ENCODE data around the gene LIPI. TPM values are rescaled to one million over a fixed set of nuclear protein-coding genes. Genes with fewer than 3 reads are reported as not detected.
"Not testable (repeated sequence)": the region's sequence is repeated elsewhere in the genome, so short reads cannot be mapped to it uniquely, and the experiment has no call there.

LIPI gene
- total RNA-seq, 4 donors from 2014 or later = not detected

DNA sequence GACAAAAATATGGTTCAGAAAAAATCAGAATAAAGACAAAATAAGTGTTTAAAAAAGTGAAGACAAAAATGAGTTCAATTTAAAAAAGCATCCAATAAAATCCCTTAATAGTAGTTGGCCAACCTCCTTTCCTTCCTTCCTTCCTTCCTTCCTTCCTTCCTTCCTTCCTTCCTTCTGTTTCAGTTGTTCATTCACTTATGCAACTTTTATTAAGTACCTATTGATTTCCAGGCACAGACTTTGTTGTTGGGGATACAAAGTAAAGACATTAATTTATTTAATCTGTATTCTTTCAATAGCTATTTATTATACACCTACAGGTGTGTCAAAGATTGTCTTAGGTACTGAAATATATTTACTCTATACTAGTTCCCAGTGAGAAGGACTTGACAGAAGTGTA, 2.4 kb upstream of the LIPI start:
- TF ChIP-seq POLR2AphosphoS5 (IDR thresholded peaks at IDR 0.05) (no peak), POLR2A (IDR thresholded peaks at IDR 0.05; ENCODE audit: low read depth) (no peak)
- TF ChIP-seq, protein P1, sequence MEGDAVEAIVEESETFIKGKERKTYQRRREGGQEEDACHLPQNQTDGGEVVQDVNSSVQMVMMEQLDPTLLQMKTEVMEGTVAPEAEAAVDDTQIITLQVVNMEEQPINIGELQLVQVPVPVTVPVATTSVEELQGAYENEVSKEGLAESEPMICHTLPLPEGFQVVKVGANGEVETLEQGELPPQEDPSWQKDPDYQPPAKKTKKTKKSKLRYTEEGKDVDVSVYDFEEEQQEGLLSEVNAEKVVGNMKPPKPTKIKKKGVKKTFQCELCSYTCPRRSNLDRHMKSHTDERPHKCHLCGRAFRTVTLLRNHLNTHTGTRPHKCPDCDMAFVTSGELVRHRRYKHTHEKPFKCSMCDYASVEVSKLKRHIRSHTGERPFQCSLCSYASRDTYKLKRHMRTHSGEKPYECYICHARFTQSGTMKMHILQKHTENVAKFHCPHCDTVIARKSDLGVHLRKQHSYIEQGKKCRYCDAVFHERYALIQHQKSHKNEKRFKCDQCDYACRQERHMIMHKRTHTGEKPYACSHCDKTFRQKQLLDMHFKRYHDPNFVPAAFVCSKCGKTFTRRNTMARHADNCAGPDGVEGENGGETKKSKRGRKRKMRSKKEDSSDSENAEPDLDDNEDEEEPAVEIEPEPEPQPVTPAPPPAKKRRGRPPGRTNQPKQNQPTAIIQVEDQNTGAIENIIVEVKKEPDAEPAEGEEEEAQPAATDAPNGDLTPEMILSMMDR (IDR thresholded peaks at IDR 0.05) = no peak

DNA sequence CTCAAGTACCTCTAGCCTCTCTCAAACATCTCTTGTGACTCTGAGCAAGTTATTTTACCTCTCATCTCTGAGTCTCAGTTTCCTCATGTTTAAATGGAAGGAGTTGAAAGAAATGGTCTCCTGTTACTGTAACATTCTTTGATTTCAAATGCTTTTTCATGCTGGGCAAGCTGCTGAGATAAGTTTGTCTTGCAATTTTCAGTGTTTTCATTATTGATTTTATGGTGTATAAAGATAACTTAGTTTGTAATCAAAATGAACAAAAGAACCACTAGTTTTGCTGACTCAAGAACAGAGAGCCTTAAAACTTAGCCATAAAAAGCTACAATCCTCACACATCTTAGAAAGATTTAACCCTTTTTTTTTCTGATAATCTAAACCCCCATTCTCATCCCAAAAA, 4.5 kb downstream of the LIPI start:
- TF ChIP-seq POLR2AphosphoS5 (IDR thresholded peaks at IDR 0.05) = no peak
- no peak for TF ChIP-seq POLR2A (IDR thresholded peaks at IDR 0.05; ENCODE audit: low read depth)
- TF ChIP-seq, protein P1 (IDR thresholded peaks at IDR 0.05) = no peak
- no peaks in the 10 kb centered on the region for H3K36me3 ChIP-seq
- H3K4me3 ChIP-seq = no peak overlapping the region
- H3K4me1 ChIP-seq = no peaks in the 10 kb centered on the region
- intact Hi-C loops (cut with DNase I) = no loop called here
- H3K9me3 ChIP-seq = no peaks in the 10 kb centered on the region
- DNase-seq (ENCODE audit: extremely low spot score) = no peak
- H3K27me3 ChIP-seq = no peaks in the 10 kb centered on the region
- no peak overlapping the region for H3K27ac ChIP-seq (replicated peaks in 1 of 4)

More for the DNA sequence above, 2.4 kb upstream of the LIPI start:
- intact Hi-C loops (cut with DNase I) = no loop called here
- Histone ChIP-seq H3K4me3 (no peak overlapping the region), H3K27me3 (peaks cover 0 to 26% (median 5%) of the 10 kb centered on the region in 4 donors), H3K36me3 (no peaks in the 10 kb centered on the region), H3K9me3 (no peaks in the 10 kb centered on the region), H3K4me1 (peaks cover 7 to 14% (median 10%) of the 10 kb centered on the region in 4 donors), H3K27ac (replicated peaks in 1 of 4) (no peak overlapping the region)
- DNase-seq (ENCODE audit: extremely low spot score) = no peak

DNA sequence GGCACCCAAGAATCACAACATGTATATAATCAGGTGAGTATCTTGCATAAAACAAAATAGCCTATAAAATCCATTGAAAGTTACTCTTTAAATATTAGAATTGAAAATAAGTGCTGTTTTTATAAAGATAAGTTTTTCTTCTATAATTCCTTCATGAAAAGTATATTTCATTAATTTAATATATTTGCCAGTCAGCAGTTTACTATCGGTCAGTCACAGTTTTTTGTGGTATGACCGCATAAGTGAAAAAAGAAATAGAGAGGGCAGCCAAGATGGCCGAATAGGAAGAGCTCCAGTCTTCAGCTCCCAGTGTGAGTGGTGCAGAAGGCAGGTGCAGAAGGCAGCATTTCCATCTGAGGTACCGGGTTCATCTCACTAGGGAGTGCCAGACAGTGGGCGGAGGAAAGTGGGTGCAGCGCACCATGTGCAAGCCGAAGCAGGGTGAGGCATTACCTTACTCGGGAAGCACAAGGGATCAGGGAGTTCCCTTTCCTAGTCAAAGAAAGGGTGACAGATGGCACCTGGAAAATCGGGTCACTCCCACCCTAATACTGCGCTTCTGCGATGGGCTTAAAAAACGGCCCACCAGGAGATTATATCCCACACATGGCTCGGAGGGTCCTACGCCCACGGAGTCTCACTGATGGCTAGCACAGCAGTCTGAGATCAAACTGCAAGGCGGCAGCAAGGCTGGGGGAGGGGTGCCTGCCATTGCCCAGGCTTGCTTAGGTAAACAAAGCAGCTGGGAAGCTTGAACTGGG, 44.1 kb downstream of the LIPI start:
- 85% methylated on average over 16 of the region's 16 CpGs for WGBS

DNA sequence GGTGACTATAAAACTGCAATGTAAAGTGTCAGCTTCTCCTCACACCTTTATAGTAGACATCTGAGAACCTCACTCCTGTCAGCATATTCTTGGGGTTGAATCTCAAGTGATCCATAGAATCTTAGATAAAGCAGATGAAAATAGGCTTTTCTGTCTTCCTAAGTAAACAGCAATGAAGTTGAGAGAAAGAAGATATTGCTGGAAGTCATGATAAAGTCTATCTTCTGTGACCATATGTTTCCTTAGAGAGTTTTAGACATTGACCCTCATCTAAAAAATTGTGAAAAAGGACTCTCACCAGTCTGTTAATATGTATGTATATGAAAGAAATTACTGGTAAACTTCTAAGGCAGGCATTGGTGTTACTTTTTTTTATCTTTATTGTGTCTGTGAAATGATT, 66.8 kb downstream of the LIPI start:
- intact Hi-C loops (cut with DNase I) = no loop called here
- H3K4me1 ChIP-seq = no peaks in the 10 kb centered on the region
- H3K27me3 ChIP-seq = no peaks in the 10 kb centered on the region

More for the DNA sequence above, 44.1 kb downstream of the LIPI start:
- H3K27me3 ChIP-seq; H3K4me1 ChIP-seq; H3K9me3 ChIP-seq; H3K36me3 ChIP-seq; DNase-seq (ENCODE audit: extremely low spot score); H3K27ac ChIP-seq (replicated peaks in 1 of 4); H3K4me3 ChIP-seq; intact Hi-C loops (cut with DNase I): not testable (repeated sequence)

DNA sequence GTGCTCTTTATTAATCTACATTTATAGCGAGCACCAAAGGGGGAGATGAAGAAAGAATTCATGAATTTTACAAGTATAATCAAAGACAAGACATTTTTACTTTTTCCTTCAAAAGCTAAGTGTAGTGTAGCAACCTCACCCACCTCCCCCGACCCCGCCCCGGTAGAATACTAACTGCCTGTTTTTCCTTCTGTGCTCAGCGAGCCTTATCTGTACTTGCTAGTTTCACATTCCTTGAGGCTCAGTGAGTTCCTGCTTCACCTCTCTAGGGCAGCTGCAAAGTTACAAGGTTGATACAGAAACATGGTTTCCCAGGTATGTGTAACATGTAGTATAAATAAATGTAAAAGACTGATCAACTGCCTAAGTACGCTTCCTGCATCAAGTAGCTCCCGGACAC, 86.5 kb downstream of the LIPI start:
- H3K27ac ChIP-seq (replicated peaks in 1 of 4) = no peak overlapping the region
- no peaks in the 10 kb centered on the region for H3K27me3 ChIP-seq
- no peak for DNase-seq (ENCODE audit: extremely low spot score)
- WGBS = 92% methylated on average over 7 of the region's 7 CpGs
- intact Hi-C loops (cut with DNase I) = no loop called here
- TF ChIP-seq EP300 (IDR thresholded peaks at IDR 0.05) (no peak), POLR2A (IDR thresholded peaks at IDR 0.05; ENCODE audit: low read depth) (no peak), POLR2AphosphoS5 (IDR thresholded peaks at IDR 0.05) (no peak)
- TF ChIP-seq, protein P1 (IDR thresholded peaks at IDR 0.05) = no peak
- H3K4me1 ChIP-seq = no peaks in the 10 kb centered on the region
- H3K9me3 ChIP-seq = no peaks in the 10 kb centered on the region
- H3K36me3 ChIP-seq = no peaks in the 10 kb centered on the region
- no peak overlapping the region for H3K4me3 ChIP-seq

More for the DNA sequence above, 66.8 kb downstream of the LIPI start:
- TF ChIP-seq, protein P1 (IDR thresholded peaks at IDR 0.05) = no peak
- no peak for TF ChIP-seq POLR2AphosphoS5 (IDR thresholded peaks at IDR 0.05)
- no peak for TF ChIP-seq EP300 (IDR thresholded peaks at IDR 0.05)
- TF ChIP-seq POLR2A (IDR thresholded peaks at IDR 0.05; ENCODE audit: low read depth) = no peak
- H3K27ac ChIP-seq (replicated peaks in 1 of 4) = no peak overlapping the region
- no peaks in the 10 kb centered on the region for H3K36me3 ChIP-seq
- H3K4me3 ChIP-seq = no peak overlapping the region
- no peaks in the 10 kb centered on the region for H3K9me3 ChIP-seq
- DNase-seq (ENCODE audit: extremely low spot score) = no peak

Data from esophagus muscularis mucosa (tissue), 4 donors.